IMR-90 (cell line): ENCODE data around the gene MCL1. TPM values are rescaled to one million over a fixed set of nuclear protein-coding genes. Genes with fewer than 3 reads are reported as not detected.
A peak's percentile ranks its signal among the peaks of the same experiment; 100 is the strongest.
"Not testable (repeated sequence)": the region's sequence is repeated elsewhere in the genome, so short reads cannot be mapped to it uniquely, and the experiment has no call there.

Experiments used
- ATAC-seq: fragments of 200-7000 bp; cut with Tn5 transposase; 2 replicates; pipeline ENCODE4 v1.9.1; 2020; ENCODE audit warnings: low read depth, mild to moderate bottlenecking, moderate library complexity
- BruUV-seq: library from RNA; stranded (reverse); fragments of 400-500 nt; replicated peaks from 2 replicates; lab custom pipeline; 2021; lab: Mats Ljungman, UMichigan
- CTCF ChIA-PET: fragments of 300-600 bp; formaldehyde crosslinking; extraction: SDS; loops from one replicate; lab custom pipeline; 2021; ENCODE audit warnings: antibody characterized with exemption; lab: Yijun Ruan, JAX
- POLR2A ChIA-PET: fragments of 300-600 bp; sonication (Branson Sonifier 250); formaldehyde crosslinking; loops from one replicate; lab custom pipeline; 2022; ENCODE audit warnings: antibody characterized with exemption; ENCODE audit not compliant: unreplicated experiment; lab: Charles Lee
- DNase-seq: peaks from one replicate; pipeline ENCODE4 v3.0.0; 2013
- H2AFZ ChIP-seq: replicated peaks from 2 replicates; pipeline ENCODE3; 2013; ENCODE audit warnings: low read length, mild to moderate bottlenecking; ENCODE audit not compliant: poor library complexity
- H2AK5ac ChIP-seq: 2 replicates; pipeline ENCODE4 v1.6.1; 2013; ENCODE audit warnings: low read depth, low read length, inconsistent platforms
- H2AK9ac ChIP-seq: replicated peaks from 2 replicates; pipeline ENCODE3; 2013; ENCODE audit warnings: mild to moderate bottlenecking, low read depth, low read length, moderate library complexity; ENCODE audit not compliant: poor library complexity
- H2BK120ac ChIP-seq: 2 replicates; pipeline ENCODE4 v1.6.1; 2013; ENCODE audit warnings: low read depth, low read length, inconsistent platforms
- H2BK15ac ChIP-seq: 3 replicates; pipeline ENCODE4 v1.6.1; 2013; ENCODE audit warnings: low read depth, low read length, inconsistent platforms
- H2BK20ac ChIP-seq: 2 replicates; pipeline ENCODE4 v1.6.1; 2013; ENCODE audit warnings: low read depth, mild to moderate bottlenecking, inconsistent platforms, low read length, moderate library complexity
- H2BK5ac ChIP-seq: 2 replicates; pipeline ENCODE4 v1.6.1; 2013; ENCODE audit warnings: mild to moderate bottlenecking, low read depth, low read length, inconsistent platforms; ENCODE audit not compliant: poor library complexity, severe bottlenecking
- H3K14ac ChIP-seq: replicated peaks from 2 replicates; pipeline ENCODE4 v1.6.1; 2013; ENCODE audit warnings: low read depth, low read length, inconsistent platforms
- H3K18ac ChIP-seq: 2 replicates; pipeline ENCODE4 v1.6.1; 2013; ENCODE audit warnings: low read depth, low read length, control low read depth
- H3K23ac ChIP-seq: 2 replicates; pipeline ENCODE4 v1.6.1; 2013; ENCODE audit warnings: low read depth, low read length, inconsistent platforms
- H3K27ac ChIP-seq: 2 replicates; pipeline ENCODE4 v1.5.1; 2013; ENCODE audit warnings: mild to moderate bottlenecking, control low read depth, low read length; ENCODE audit not compliant: insufficient read depth
- H3K27me3 ChIP-seq: 2 replicates; pipeline ENCODE4 v1.6.1; 2013; ENCODE audit warnings: low read length; ENCODE audit not compliant: control insufficient read depth, insufficient read depth
- H3K36me3 ChIP-seq: 2 replicates; pipeline ENCODE4 v1.6.1; 2013; ENCODE audit warnings: low read length, mixed read lengths; ENCODE audit not compliant: control insufficient read depth, insufficient read depth
- H3K4ac ChIP-seq: 2 replicates; pipeline ENCODE4 v1.6.1; 2013; ENCODE audit warnings: low read depth, low read length, inconsistent platforms
- H3K4me1 ChIP-seq: 2 replicates; pipeline ENCODE4 v1.6.1; 2013; ENCODE audit warnings: low read length, mixed read lengths; ENCODE audit not compliant: control insufficient read depth, insufficient read depth
- H3K4me2 ChIP-seq: 2 replicates; pipeline ENCODE4 v1.6.1; 2013; ENCODE audit warnings: low read depth, mild to moderate bottlenecking, control low read depth, low read length, moderate library complexity
- H3K4me3 ChIP-seq: 2 replicates; pipeline ENCODE4 v1.5.1; 2013; ENCODE audit warnings: low read depth, mild to moderate bottlenecking, control low read depth, low read length, moderate library complexity; ENCODE audit not compliant: insufficient read depth
- H3K56ac ChIP-seq: 2 replicates; pipeline ENCODE4 v1.6.1; 2013; ENCODE audit warnings: low read length, inconsistent platforms; ENCODE audit not compliant: insufficient read depth; ENCODE audit errors: extremely low read depth
- H3K79me1 ChIP-seq, 2 experiments: 2 replicates each; pipeline ENCODE4 v1.6.1; 2013; ENCODE audit warnings: low read length in 2 of 2, inconsistent platforms in 1 of 2, low read depth in 1 of 2
- H3K9ac ChIP-seq: 2 replicates; pipeline ENCODE4 v1.6.1; 2013; ENCODE audit warnings: low read depth, low read length, control low read depth
- H3K9me1 ChIP-seq: 2 replicates; pipeline ENCODE4 v1.6.1; 2013; ENCODE audit warnings: low read length, inconsistent platforms; ENCODE audit not compliant: insufficient read depth
- H3K9me3 ChIP-seq: 2 replicates; pipeline ENCODE4 v1.6.1; 2013; ENCODE audit warnings: low read length; ENCODE audit not compliant: control insufficient read depth, insufficient read depth
- H4K20me1 ChIP-seq: 2 replicates; pipeline ENCODE4 v1.6.1; 2013; ENCODE audit warnings: low read length, inconsistent platforms; ENCODE audit not compliant: insufficient read depth
- H4K5ac ChIP-seq: 2 replicates; pipeline ENCODE4 v1.6.1; 2013; ENCODE audit warnings: mild to moderate bottlenecking, low read depth, low read length, control low read depth
- H4K8ac ChIP-seq, 2 experiments: 2 replicates each; pipeline ENCODE4 v1.6.1; 2013; ENCODE audit warnings: low read depth in 2 of 2, low read length in 2 of 2, control low read depth in 1 of 2, inconsistent platforms in 1 of 2
- H4K91ac ChIP-seq: 2 replicates; pipeline ENCODE4 v1.6.1; 2013; ENCODE audit warnings: low read depth, low read length, inconsistent platforms; ENCODE audit not compliant: insufficient read depth
- WGBS, 2 experiments: methylation state at CpG; one replicate each; pipeline versions ENCODE4 v1.1.5 to v1.1.7; 2013; ENCODE audit warnings: missing lambda C conversion rate in 2 of 2; ENCODE audit not compliant: insufficient read length in 1 of 2; ENCODE audit errors: extremely low coverage in 2 of 2; 5-methylcytosine and 5-hydroxymethylcytosine counted together
- dilution Hi-C: fragments of 300-500 bp; cut with HindIII; formaldehyde crosslinking; loops from one replicate; pipeline ENCODE4 v1.14.3; 2018; ENCODE audit warnings: low sequenced_read_pairs; ENCODE audit not compliant: unreplicated experiment
- in situ Hi-C: fragments of 300-500 bp; cut with MboI; formaldehyde crosslinking; loops from 3 replicates; pipeline ENCODE4 v1.14.3; 2019; ENCODE audit warnings: low sequenced_read_pairs, inconsistent platforms, mixed read lengths
- intact Hi-C: fragments of 100-400 bp; cut with micrococcal nuclease; formaldehyde crosslinking; loops from 2 replicates; pipeline ENCODE4 v1.10.0; 2022
- polyA plus RNA-seq, 3 experiments: library from polyadenylated mRNA; depleted of rRNA; stranded (reverse); fragments of >200 nt; gene quantifications; 2 replicates each; pipeline ENCODE4 v1.2.3, GENCODE V29; 2012; ENCODE audit warnings: low replicate concordance in 1 of 3
- total RNA-seq: library from RNA; depleted of rRNA; stranded (reverse); fragments of >200 nt; gene quantifications from 2 replicates; pipeline ENCODE4 v1.2.3, GENCODE V29; 2012

MCL1 gene
- total and polyA plus RNA-seq, 2 of the 4 experiments (the other 2 are of a cell fraction): 79.5 to 142 TPM

GRCh38 chr1:150581962-150582361 is 2.6 kb upstream of the MCL1 start:
- H3K27me3 ChIP-seq, DNase-seq, H3K4me2 ChIP-seq, H2BK5ac ChIP-seq, H3K4ac ChIP-seq, H3K4me3 ChIP-seq, H3K27ac ChIP-seq, H3K9me3 ChIP-seq, dilution Hi-C loops, H2AFZ ChIP-seq, H3K9me1 ChIP-seq, ATAC-seq, H3K9ac ChIP-seq, H2BK120ac ChIP-seq, H2BK20ac ChIP-seq, H2BK15ac ChIP-seq, H3K18ac ChIP-seq, H3K14ac ChIP-seq, H4K5ac ChIP-seq, BruUV-seq, H4K8ac ChIP-seq, intact Hi-C loops, H4K91ac ChIP-seq, in situ Hi-C loops, H3K4me1 ChIP-seq, H2AK9ac ChIP-seq, H3K56ac ChIP-seq, H3K23ac ChIP-seq: not testable (repeated sequence)
- ChIA-PET POLR2A (interaction anchor here (0.6 kb wide), 1 partner anchor 20 kb away, joined by 3 read pairs; no protein-coding TSS in a partner anchor), CTCF (interaction anchor here (1.3 kb wide), 1 partner anchor 33 kb away, joined by 3 read pairs; no protein-coding TSS in a partner anchor)
- Histone ChIP-seq H3K36me3 (peaks cover 14% of the 10 kb centered on the region), H2AK5ac (peak overlapping the region; percentile 69; the same call in 1 of the 2 replicates), H3K79me1 (peaks cover 11 to 16% of the 10 kb centered on the region in 2 experiments; a peak in 3 of 4 replicates), H4K20me1 (peaks cover 25% of the 10 kb centered on the region)
- no CpG with 5 or more reads among the region's 14 CpGs for WGBS, 2 experiments

GRCh38 chr1:150581437-150581836 is 2.0 kb upstream of the MCL1 start:
- Histone ChIP-seq H2AK5ac (peak overlapping the region; percentile 5; the same call in 1 of the 2 replicates), H3K79me1 (peaks cover 11 to 16% of the 10 kb centered on the region in 2 experiments; a peak in 3 of 4 replicates), H4K20me1 (peaks cover 30% of the 10 kb centered on the region), H3K36me3 (peaks cover 19% of the 10 kb centered on the region)
- POLR2A ChIA-PET, H3K4me1 ChIP-seq, H2BK15ac ChIP-seq, H2BK20ac ChIP-seq, H3K23ac ChIP-seq, H4K8ac ChIP-seq, H3K27me3 ChIP-seq, H3K27ac ChIP-seq, dilution Hi-C loops, H3K14ac ChIP-seq, in situ Hi-C loops, H4K5ac ChIP-seq, H2AFZ ChIP-seq, H3K4me2 ChIP-seq, H3K18ac ChIP-seq, DNase-seq, H3K4ac ChIP-seq, H3K9me1 ChIP-seq, H2BK120ac ChIP-seq, intact Hi-C loops, H2BK5ac ChIP-seq, ATAC-seq, H3K9ac ChIP-seq, H2AK9ac ChIP-seq, H3K9me3 ChIP-seq, H3K4me3 ChIP-seq, H3K56ac ChIP-seq, BruUV-seq, H4K91ac ChIP-seq: not testable (repeated sequence)
- CTCF ChIA-PET: interaction anchor here (1.4 kb wide), 1 partner anchor 38 kb away, joined by 5 read pairs; no protein-coding TSS in a partner anchor
- no CpG with 5 or more reads among the region's 7 CpGs for WGBS, 2 experiments
